ENCODE data around the gene FAM193B.

FAM193B gene

DNA sequence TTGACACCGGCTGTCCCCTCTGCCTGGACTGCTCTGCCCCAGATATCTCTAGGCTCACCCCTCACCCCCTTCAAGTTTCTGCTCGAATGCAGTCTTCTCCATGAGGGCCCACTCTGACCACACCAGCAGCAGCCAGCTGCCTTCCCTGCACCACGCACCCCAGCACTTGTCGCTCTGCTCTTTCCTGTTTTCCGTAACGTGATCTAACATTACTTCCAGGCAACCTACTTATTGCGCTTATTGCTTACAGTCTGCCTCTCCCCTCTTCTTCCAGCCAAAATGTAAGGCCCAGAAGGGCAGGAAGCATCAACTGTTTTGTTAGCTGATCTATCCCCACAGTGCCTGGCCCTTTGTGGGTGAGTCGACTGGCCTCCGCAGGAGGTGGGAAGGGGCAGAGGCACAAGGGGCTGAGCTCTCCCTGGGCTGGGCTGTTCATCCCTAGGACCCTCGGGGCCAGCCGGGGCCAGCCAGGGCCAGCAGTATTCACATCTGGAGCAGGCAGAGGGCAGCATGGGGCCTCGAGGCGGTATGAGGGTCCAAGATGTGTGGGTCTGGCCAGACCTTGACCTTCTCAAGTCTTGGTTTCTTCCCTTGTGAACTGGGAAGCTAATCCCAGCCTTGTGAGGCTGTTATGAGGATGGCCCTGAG lies 69.3 kb downstream of the FAM193B start:
- DNase-seq: no peak

DNA sequence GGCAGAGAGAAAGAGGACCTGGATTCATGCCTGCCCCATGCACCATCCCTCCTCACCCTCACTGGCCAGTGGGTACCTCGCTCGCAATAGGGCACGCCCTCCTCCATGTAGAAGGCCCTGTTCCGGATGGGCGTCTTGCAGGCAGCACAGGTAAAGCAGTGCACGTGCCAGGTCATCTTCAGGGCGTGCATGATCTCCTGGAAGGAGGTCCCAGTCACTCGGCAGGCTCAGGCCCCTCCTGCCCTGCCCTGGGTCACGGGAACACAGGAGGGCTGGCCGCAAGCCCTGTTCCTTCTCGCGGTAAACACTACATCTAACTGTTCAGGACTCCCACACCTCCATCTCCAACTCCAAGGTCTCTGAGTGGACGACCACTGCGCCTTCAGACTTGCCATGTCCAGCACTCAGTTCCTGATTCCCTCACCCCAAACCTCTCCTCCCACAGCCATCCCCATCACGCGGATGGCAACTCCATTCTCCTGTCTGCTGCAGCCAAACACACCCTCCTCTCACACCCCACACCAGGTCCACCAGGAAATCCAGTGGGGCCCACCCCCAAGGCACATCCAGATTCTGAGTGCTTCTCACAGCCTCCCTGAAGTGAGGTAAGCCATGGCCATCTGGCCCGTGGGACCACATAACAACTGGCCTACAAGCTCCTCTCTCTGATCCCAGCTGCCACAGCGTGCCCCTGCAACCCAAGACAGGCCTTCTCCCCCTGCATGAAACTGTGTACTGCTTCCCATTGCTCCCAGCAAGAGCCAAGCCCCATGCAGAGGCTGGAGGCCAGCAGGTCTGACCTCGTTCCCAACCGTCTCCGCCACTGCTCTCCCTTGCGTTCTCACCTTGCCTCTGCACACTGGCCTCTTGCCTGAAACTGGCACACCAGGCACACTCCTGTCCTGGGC lies 70.1 kb downstream of the FAM193B start:
- no peak for DNase-seq

DNA sequence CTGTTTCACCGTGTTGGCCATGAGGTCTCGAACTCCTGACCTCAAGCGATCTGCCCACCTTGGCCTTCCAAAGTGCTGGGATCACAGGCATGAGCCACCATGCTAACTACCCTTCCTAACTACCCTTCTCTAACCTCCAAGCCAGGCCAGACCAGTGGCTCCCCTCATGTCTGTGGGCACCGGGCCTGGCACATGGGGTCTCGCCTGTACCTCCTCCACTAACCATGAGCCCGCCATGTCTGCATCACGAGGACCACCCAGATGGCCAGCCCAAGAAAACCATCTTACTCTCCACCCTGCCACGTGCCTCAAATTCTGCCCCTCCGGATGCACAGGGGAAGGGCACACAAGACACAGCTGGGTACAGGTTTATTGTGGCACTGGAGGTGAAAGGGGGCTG lies 71.3 kb downstream of the FAM193B start:
- no peak for DNase-seq

DNA sequence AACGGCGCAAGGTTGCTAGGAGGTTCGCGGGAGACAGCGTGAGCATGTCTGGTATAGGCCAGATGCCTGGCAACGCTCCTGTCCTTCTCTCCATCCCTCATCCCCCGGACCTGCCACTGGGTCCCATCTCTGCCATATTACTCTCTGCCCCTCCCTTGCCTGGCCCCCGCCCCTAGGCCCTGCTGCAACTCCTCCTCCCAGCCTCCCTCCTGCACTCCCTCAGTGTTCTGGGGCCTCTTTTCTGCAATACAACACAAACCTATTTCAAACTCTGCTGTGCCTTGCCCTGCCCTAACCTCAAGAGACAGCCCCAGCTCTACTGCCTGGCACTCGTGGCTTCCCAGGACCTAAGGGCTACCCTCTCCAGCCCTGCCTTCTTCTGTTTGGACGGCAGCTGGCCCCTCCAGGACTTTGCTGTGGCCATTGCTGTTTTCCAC lies 72.0 kb downstream of the FAM193B start:
- DNase-seq: no peak

DNA sequence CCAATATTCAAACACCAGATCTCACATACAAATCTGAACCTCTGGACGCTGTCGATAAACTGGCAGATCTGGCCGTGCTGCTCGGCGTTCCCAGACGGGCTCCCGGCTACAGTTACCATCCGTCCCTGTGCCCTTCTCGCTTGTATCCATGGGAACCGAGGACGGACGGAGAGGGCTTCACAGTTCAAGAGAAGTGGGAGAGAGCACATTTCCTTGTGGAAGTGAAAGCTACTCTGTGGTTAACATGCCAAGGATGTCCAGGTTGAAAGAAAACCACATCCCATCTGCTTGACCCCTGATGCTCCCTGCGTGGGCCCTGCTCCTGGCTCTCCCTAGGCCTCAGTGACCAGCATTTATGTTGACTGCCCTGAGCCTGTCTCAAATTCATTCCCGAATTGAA lies 74.6 kb downstream of the FAM193B start:
- DNase-seq: no peak

DNA sequence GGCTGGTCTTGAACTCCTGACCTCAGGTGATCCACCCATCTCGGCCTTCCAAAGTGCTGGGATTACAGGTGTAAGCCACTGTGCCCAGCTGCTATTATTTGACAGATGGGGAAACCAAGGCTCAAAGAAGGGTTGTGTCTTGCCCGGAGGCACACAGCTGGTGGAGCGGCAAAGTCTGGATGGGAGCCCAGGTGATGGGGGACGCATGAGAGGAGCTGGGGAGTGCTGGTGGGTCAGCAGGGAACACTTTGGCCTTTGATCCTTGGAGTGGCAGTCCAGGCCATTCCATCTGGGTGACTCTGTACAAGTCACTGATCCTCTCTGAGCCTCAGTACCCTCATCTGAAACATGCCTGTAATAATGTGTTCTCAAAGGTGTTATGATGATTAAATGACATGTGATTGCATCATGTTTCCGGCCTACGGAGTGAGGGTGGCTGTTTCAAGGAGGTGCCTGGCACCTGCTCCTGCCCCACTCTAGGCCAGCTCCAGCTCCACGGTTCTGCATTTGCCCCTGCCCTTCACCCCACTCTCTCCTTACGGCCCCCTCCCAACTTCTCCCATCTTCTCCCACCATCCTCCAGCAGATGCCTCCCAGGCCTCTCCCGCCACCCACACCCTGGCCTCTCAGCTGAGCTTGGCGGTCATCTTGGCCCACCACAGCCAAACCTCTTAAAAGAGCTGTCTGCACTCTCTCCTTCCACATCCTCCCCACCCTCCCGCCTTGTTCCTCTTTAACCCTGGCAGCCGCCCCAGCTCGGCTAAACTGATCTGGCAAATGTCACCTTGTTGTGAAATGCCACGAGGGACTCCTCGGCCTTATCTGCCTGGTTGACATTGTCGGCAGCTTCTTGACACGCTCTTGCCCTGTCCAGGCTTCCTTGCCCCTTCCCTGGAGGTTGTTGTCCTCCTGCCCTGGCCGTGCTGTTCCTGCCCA lies 75.4 kb downstream of the FAM193B start:
- DNase-seq: peak in 1 of 5 donors; percentile 84

DNA sequence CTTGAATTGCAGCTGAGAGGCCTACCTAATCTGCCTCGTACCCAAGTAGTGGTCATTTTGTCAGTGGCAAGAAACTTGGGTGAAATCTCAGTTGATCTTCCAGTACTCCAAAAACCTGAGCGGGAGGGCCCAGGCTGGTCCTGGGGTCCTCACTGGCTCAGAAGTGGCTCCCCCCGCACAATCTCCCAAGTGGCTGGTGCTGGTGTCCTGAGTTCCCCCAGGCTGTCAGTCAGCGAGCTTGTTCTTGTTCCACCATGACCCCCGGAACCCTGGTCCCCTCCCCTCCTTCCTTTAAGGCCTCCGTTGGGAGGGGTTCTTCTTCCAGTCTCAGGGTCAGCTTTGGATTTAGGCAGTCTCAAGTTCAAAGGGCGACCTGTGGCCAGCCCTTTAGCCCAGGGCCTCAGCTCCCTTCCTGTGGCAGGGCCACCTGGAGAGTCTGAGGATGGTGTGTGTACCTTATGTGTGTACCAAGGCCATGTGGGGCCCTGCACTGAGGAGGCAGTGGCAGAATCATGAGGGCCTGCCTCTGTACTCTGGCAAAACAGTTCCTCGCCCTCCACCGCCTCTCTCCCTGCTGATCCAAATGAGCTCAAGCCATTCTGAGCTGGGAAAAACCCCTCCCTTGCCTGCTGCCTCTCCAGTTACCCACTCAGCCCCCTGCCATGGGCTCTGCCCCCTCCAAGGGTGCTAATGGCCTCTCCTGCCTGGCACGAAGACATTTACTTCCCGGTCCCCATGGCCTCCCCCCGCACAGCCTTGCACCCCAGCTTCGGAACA lies 76.5 kb downstream of the FAM193B start:
- no peak for DNase-seq

DNA sequence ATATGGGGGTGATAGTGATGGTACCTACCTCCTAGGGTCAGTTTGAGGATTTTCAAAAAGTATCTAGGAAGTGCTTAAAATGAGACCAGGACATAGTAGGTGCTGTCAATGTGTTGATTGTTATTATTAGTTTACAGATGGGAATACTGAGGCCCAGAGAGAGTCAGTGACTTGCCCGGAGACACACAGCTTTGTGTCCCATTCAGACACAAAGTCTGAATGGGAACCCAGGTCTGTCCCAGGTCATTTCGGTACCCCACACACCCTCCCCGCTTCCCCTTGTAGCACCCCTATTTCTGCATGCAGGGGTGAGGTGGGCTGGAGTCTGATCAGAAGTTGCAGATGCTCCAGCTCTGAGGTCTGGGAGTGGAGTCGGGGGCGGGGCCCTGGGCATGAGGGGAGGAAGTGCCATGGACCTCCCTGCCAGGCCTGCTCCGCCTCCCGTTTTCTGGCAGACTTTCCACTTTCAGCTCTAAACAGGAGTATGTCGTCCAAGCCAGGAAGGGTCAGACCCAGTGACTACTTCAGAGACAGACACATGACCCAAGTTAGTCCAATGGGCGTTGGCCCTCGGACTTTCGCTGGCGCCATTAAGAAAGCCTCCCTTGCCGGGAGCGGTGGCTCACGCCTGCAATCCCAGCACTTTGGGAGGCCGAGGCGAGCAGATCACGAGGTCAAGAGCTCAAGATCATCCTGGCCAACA lies 77.7 kb downstream of the FAM193B start:
- DNase-seq: no peak

DNA sequence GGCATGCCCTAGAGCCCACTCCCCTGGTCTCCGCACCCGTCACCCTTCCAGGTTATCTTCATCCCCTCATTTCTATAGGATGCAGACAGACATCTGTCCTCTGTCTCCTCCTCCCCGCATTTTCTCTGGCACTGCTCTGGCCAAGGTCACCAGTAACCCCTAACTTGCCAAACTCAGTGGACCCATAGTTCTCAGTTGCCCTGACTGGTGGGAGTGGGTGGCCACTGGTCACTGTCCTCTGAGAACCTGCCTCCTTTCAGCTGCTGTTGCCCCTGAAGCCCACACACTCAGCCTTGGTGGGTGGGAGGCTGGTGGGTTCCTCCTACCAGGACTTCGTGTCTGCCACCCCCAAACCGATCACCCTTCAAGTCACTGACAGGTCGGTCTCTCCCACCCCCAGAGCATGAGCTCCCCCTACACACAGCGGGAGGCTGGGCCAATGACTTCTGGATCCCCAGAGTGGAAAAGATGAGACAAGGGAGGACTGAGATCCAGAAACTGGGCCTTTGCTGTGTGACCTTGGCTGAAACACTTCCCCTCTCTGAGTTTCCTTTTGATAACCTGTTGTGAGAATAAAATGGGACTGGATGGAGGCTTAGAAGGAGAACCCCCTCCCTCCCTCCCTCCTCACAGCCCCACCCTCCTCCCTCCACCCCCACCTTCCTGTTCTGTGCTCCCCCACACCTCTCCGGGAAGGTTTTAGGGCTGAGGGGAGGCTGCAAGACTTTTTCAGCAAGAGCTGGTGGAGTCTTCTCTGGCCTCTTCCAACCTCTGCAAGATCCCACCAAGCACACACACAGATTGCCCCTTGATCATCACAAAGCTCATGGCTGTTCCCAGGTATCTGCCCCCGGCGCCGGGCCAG lies 78.6 kb downstream of the FAM193B start:
- DNase-seq: no peak

DNA sequence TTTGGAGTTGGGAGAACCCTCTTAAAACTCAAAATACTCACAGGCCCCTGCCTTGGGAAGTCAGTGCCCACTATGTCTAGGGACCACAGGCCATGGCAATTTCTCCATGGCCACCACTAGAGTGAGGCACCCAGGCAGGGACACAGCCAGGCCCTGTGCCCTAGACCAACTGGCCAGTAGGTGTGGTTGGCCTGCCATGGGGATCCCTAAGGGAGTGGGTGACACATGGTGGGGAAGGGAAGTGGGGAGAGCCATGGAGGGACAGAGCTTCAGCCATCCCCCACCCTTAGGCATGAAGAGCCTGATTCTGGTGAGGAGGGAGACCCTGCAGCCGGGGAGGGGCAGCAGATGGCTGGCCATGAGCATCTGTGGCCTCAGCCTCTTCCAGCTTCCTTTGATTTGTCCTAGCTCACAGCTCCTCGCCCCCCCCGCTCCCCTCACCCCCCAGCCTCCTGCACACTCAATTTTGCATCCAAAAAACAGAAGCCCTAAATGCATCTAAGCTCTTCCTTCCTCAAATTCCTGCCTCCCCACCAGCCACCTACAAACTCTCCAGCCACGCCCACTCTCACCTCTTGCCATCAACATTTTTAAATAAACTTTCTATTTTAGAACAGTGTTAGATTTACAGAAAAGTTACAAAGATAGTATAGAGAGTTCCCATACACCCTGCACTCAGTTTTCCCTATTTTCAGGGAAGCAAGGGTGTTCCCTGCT lies 79.4 kb downstream of the FAM193B start:
- no peak for DNase-seq

DNA sequence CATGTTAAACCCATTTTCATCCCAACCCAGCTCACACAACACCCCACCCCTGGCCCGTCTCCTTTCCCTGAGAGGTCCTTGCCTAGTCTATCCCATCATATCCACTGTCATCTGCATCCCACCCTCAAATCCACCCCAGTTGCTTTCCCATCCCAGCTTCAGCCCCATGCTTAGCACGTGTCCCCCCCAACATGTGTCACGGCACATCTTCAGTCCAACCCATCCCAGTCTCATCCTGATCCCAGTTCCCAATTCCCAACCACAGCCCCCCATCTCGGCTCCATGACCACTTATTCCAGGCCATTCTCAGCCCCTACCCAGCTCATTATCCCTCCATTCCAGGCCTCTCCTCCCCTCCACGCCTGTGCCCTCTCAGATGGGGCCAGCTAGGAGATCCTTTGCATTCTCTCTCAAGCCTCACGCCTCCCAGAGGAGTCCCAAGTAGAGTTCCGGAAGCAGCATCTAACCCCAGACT lies 80.3 kb downstream of the FAM193B start:
- no peak for DNase-seq

DNA sequence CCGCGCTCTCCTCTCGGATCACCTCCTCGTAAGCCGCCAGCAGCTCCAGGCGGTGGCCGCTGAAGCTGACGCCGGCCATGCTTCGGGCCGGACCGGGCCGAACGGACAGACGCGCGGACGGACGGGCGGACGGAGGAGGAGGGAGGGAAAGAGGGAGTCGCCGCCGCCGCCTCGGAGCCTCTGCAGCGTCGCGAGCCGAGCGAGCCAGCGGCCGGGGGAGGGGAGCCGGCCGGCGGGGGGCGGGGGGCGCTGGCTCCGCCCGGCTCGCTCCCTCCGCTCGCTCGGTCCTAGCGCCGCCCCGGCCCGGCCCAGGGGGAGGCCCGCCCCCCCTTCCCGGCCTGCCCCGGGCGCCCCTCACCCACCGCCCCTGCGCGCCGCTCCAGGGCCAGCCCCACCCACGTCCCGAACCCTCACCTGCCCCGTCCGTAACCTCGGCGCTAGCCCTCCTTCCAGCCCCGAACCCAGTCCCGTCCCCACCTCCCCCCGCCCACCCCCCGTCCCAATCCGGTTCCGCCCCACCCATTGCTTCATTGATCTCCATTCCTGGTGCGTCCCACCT lies 80.8 kb downstream of the FAM193B start, which contains the start of gene DBN1:
TSS of gene DBN1 (minus strand) at position 192 of the 559 bp plus-strand sequence. CDS start at position 79, 113 bp downstream.
- no peak for DNase-seq

DNA sequence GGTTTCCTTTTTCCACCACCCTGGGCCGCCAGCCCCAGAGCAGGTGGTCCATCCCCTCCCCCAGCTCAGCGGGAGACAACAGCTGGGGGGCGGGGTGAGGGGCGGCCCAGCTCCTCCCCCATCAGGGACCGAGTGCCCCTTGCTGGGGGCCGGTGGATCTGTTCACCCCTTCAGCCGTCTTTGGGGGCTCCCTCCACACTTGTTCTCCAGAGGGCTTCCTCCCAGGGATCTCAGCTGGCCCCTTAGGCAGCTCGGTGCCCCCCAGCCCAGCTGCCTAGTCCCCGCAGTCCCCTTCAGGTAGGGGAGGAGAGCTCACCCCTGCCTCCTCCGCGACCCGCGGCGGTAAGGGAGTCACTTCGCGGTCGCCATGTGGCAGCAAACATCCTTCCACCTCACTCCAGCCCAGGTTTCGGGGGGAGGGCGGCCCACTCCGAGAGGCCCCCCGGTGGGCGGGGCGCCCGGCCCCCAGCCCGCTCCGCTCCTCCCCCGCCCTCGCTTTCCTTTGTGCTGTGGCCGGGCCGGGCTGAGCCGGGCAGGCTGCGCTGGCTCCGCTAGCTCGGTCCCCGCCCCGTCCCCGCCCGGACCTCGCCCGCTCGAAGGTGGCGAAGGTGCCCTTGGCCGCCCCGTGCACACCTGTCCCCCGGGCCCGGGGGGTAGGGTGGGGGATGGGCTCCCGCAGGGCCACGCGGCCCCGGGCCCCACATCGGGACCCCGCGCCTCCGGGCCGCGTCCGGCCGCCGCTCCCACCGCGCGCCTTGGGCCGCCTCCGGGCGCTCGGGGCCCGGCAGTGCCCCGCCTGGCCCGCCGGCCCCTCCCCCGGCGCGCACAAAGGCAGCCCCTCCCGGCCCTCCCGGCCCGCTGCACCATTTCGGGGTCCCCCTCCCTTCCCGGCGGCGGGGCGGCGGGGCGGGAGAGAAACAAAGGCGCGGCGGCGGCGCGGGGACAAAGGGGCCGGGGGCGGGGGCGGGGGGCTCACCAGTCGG lies 81.6 kb downstream of the FAM193B start:
- peak in 3 of 5 donors; percentile 27 to 36 (median 35) for DNase-seq

DNA sequence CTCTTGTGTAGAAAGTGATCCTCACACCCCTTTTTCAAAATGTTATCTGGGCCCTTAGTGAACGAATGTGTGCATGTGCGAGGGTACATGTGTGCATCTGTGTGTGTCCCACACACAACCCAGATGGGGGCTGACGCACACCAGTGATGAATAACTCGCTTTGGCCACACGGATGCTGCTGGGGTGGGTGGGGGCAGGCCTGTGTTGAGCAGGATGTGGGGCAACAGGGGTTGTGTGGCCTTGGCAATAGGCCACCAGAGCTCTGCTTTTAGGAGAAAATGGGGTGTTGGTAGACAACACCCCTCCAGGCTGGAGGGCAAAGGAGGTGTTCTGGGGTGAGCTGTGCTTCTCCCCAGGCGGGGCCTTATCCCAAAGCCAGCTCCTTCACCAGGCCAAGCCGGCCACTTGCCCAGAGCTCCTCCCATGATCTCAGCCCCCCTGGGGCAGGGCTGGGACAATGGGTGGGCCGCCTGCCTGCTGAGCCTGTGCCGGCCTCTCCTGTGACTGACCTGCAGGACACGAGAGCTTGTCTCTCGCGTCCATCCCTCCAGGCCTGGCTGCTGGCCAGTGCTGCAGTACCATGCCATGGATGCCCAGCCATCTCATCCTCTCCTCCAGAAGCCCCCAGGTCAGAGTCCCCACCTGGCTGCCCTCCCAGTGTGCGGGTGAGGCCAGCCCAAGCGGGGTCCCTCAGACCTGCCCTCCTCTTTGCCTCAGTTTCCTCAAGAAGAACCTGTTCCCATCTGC lies 82.6 kb downstream of the FAM193B start:
- DNase-seq: no peak

DNA sequence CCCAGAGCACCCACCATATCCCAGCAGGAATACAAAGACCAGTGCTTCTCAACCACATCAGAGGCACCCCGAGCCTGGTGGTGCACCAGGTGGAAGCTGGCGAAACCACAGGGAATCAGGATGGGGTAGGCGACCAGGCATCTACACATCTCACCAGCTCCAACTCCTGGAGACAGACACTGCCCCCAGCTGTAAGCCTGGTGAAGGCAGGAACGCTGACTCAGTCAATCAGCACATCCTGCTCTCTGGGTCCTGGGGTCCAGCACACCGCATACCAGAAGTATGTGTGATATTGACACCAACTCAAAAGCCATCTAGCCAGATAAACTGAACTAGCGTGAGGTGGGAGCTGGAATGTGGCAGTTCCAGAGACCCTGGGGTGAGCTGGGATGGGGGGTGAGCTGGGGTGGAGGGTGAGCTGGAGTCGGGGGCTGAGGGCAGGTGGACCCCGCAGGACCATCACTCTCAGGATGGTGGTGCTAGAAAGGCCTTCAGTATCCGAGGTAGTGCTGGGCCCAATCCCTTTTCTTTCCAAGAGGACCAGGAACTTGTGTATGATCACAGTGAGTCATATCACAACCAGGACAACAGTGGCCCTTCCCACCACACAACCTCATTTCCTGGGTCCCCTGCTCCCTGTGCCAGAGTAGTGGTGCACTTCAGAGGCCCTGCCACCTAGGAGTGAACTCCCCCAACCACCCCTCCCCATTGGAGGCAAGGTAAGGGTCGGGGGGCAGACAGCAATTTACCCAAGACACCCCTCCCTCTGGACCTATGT lies 83.4 kb downstream of the FAM193B start:
- no peak for DNase-seq
